ENCODE data around the gene ARHGAP25. TPM values are rescaled to one million over a fixed set of nuclear protein-coding genes. Genes with fewer than 3 reads are reported as not detected.

ARHGAP25 gene
- total and polyA plus RNA-seq, 7 donors = 1.1 to 4.8 (median 1.9) TPM

GRCh38 chr2:68715353-68716041 is 19.1 kb upstream of the ARHGAP25 start:
- DNase-seq (peak; percentile 30 to 57), ATAC-seq (peak; percentile 64 to 80 (median 78))
- 40 to 44% (median 41%) methylated on average over 13 of the region's 13 CpGs for WGBS, 3 donors
- H3K27me3 ChIP-seq (ENCODE audit: insufficient read depth in 3 of 3, low read length in 2 of 3) = no peaks in the 10 kb centered on the region
- peak; percentile 62 for TF ChIP-seq CTCF (IDR thresholded peaks at IDR 0.05)
- no peak overlapping the region for H3K27ac ChIP-seq
- no peaks in the 10 kb centered on the region for H3K4me1 ChIP-seq
- intact Hi-C loops (cut with DNase I) = loop anchor here (2.0 to 5.0 kb wide), 3 partner anchors 228 to 253 kb away; partner anchors contain the start of genes APLF (in 1 of the 2) and FBXO48 (in 1 of the 2)
- no peaks in the 10 kb centered on the region for H3K9me3 ChIP-seq
- no peaks in the 10 kb centered on the region for H3K36me3 ChIP-seq (ENCODE audit: insufficient read depth in 1 of 2, low read depth in 1 of 2)
- H3K4me3 ChIP-seq = no peak overlapping the region

- intact Hi-C loops (cut with DNase I) = loop anchor here (5.0 kb wide), 2 partner anchors 229 to 254 kb away; no protein-coding TSS in a partner anchor
- 79 to 85% (median 84%) methylated on average over 8 of the region's 8 CpGs for WGBS, 3 donors
These were observed 17.9 kb upstream of the ARHGAP25 start for GRCh38 chr2:68716604-68717304.

GRCh38 chr2:68717305-68717661 is 17.3 kb upstream of the ARHGAP25 start:
- WGBS, 3 donors = 84 to 86% (median 85%) methylated on average over 3 of the region's 3 CpGs
- DNase-seq = no peak
- no peaks in the 10 kb centered on the region for H3K9me3 ChIP-seq
- intact Hi-C loops (cut with DNase I) = loop anchor here (5.0 kb wide), 2 partner anchors 230 to 255 kb away; no protein-coding TSS in a partner anchor
- H3K27me3 ChIP-seq (ENCODE audit: insufficient read depth in 3 of 3, low read length in 2 of 3) = no peaks in the 10 kb centered on the region
- no peak overlapping the region for H3K27ac ChIP-seq
- H3K36me3 ChIP-seq (ENCODE audit: insufficient read depth in 1 of 2, low read depth in 1 of 2) = no peaks in the 10 kb centered on the region
- H3K4me3 ChIP-seq = no peak overlapping the region
- H3K4me1 ChIP-seq = no peaks in the 10 kb centered on the region
- TF ChIP-seq CTCF (IDR thresholded peaks at IDR 0.05) = no peak
- no peak for ATAC-seq

More at GRCh38 chr2:68716604-68717304, 17.9 kb upstream of the ARHGAP25 start:
- H3K4me3 ChIP-seq = no peak overlapping the region
- H3K27me3 ChIP-seq (ENCODE audit: insufficient read depth in 3 of 3, low read length in 2 of 3) = no peaks in the 10 kb centered on the region
- H3K27ac ChIP-seq = no peak overlapping the region
- no peaks in the 10 kb centered on the region for H3K36me3 ChIP-seq (ENCODE audit: insufficient read depth in 1 of 2, low read depth in 1 of 2)
- H3K4me1 ChIP-seq = no peaks in the 10 kb centered on the region
- no peak for TF ChIP-seq CTCF (IDR thresholded peaks at IDR 0.05)
- DNase-seq (no peak), ATAC-seq (no peak)
- no peaks in the 10 kb centered on the region for H3K9me3 ChIP-seq

GRCh38 chr2:68719912-68720311 is 14.7 kb upstream of the ARHGAP25 start:
- Histone ChIP-seq H3K4me3 (no peak overlapping the region), H3K36me3 (ENCODE audit: insufficient read depth in 1 of 2, low read depth in 1 of 2) (no peaks in the 10 kb centered on the region), H3K27ac (no peak overlapping the region), H3K9me3 (no peaks in the 10 kb centered on the region), H3K4me1 (no peaks in the 10 kb centered on the region), H3K27me3 (ENCODE audit: insufficient read depth in 3 of 3, low read length in 2 of 3) (no peaks in the 10 kb centered on the region)
- DNase-seq = no peak
- intact Hi-C loops (cut with DNase I) = loop anchor here (5.0 kb wide), 2 partner anchors 233 to 258 kb away; no protein-coding TSS in a partner anchor
- TF ChIP-seq CTCF (IDR thresholded peaks at IDR 0.05) = no peak
- ATAC-seq = no peak
- WGBS, 3 donors = 91 to 92% (median 92%) methylated on average over 4 of the region's 4 CpGs
